Epithelial cell of proximal tubule (primary cell): Measurements from ENCODE around the gene SPINK1. TPM values are rescaled to one million over a fixed set of nuclear protein-coding genes. Genes with fewer than 3 reads are reported as not detected.

Experiments used
- DNase-seq: peaks from one replicate; pipeline ENCODE4 v3.0.0-alpha.2; 2011; ENCODE audit warnings: low read depth
- H3K4me3 ChIP-seq: 2 replicates; pipeline ENCODE4 v1.5.1; 2011; ENCODE audit warnings: low read depth, mild to moderate bottlenecking, low read length
- total RNA-seq: library from RNA; depleted of rRNA; stranded (reverse); fragments of >200 nt; gene quantifications from 2 replicates; pipeline ENCODE4 v1.2.3, GENCODE V29; 2015
- TF ChIP-seq, protein P1 (sequence below): conservative IDR thresholded peaks from 2 replicates; pipeline ENCODE4 v1.5.1; 2012; ENCODE audit warnings: low read depth, mild to moderate bottlenecking, low read length

The SPINK1 gene, protein sequence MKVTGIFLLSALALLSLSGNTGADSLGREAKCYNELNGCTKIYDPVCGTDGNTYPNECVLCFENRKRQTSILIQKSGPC
- total RNA-seq: 0.29 and 3.8 TPM in 2 replicates

DNA sequence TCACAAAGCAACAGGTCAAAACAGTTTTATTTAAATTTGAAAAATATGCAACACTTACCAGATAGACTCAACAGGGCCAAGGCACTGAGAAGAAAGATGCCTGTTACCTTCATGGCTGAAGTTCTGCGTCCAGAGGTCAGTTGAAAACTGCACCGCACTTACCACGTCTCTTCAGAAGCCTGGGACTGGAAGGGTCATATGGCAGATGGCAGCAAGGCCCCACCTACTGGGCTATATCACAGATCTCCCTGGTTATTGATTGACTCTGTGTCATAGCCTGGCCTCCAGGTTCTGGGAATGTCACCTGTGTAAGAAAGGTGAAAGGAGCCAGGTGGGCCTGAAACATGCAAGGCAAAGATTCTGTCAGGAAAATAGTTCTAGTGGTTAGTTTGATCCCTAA, at the start of gene SPINK1:
Gene SPINK1 (minus strand): TSS at position 207 of the 400 bp plus-strand sequence. CDS start 94 bp downstream, at position 113.
- DNase-seq: no peak
- no peak within 1 kb of the TSS for H3K4me3 ChIP-seq
- TF ChIP-seq, protein P1, sequence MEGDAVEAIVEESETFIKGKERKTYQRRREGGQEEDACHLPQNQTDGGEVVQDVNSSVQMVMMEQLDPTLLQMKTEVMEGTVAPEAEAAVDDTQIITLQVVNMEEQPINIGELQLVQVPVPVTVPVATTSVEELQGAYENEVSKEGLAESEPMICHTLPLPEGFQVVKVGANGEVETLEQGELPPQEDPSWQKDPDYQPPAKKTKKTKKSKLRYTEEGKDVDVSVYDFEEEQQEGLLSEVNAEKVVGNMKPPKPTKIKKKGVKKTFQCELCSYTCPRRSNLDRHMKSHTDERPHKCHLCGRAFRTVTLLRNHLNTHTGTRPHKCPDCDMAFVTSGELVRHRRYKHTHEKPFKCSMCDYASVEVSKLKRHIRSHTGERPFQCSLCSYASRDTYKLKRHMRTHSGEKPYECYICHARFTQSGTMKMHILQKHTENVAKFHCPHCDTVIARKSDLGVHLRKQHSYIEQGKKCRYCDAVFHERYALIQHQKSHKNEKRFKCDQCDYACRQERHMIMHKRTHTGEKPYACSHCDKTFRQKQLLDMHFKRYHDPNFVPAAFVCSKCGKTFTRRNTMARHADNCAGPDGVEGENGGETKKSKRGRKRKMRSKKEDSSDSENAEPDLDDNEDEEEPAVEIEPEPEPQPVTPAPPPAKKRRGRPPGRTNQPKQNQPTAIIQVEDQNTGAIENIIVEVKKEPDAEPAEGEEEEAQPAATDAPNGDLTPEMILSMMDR: no peak

- DNase-seq: no peak
- TF ChIP-seq, protein P1: no peak
- no peak overlapping the region for H3K4me3 ChIP-seq
Measured at GRCh38 chr5:147880487-147880886, 49.0 kb upstream of the SPINK1 start.

DNA sequence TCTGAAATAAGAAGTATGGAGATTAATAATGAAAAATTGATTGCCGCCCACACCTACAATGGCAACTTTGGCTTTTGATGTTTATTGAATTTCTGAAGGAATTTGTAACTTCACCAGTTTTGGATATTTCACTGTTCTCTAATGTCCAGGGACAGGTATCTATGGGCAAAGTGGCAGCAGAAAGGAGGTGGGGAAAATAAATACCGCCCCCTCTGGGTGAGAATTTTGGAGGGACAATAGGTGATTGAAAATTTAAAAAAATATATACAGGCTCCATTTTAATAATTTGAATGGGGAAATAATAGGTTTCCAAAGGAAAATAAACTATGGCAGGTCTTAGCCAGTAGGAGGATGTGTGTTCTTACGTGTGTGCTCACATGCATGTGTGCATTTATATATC, 48.3 kb upstream of the SPINK1 start:
- no peak overlapping the region for H3K4me3 ChIP-seq
- TF ChIP-seq, protein P1: no peak

DNA sequence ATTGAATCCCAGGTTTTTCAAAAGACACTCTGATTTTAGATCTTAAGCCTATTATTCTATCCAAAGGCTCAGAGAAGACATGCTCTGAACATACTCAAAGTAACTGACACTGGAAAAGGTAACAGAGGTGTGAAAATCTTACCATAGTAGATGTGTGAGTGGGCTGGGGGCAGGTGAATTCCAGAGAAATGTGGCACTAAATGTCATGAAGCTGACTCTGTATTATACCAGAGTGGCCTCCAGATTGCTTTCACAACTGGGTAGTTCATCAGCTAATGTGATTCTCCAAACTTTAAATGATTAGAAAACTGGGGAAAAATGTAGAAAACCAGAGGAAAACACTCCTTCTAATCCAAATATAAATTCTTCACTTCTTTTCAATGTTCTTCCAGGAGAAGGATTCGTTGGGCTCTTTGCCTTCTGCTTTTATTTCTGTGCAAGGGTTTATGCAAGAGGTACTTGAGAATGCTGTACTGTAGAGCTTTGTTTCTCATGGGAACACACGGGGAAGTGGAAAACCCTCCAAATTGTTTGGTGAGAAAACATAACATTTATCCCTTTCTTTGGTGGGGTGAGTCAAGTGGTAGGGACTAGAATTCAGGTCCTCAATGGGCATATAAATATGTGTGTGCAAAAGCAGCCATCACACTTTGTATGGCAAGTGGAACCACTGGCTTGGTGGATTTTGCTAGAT, 46.7 kb upstream of the SPINK1 start, which contains the start of gene SCGB3A2:
Gene SCGB3A2 (plus strand): TSS at position 646 of the 694 bp plus-strand sequence. CDS start 93 bp downstream, outside the sequence.
- H3K4me3 ChIP-seq: no peak within 1 kb of the TSS
- DNase-seq: no peak
- TF ChIP-seq, protein P1: no peak

More for the DNA sequence above, 48.3 kb upstream of the SPINK1 start:
- DNase-seq: no peak

DNA sequence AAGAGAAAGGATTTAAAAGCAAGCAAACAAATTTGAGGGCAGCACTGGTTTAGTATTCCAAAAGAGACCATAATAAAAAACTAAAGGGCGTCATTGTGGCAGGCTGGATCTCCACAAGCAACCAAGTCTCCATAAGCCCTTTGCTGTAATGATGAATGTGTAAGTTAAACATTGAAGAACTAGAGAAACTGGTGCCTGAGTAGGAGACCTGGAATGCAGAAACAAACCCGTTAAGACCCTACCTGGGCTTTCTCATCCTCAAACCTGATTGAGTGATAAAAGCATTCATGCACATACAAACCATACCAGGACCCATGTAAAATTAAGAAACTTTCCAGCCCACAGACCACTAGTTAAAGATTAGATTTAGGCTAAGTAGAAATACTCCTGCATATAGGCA, 45.2 kb upstream of the SPINK1 start:
- H3K4me3 ChIP-seq: no peak overlapping the region
- no peak for DNase-seq
- TF ChIP-seq, protein P1: no peak

GRCh38 chr5:147876141-147876540, 44.7 kb upstream of the SPINK1 start:
- no peak overlapping the region for H3K4me3 ChIP-seq
- TF ChIP-seq, protein P1: no peak
- no peak for DNase-seq
